Stimulated activated memory B cell treated with anti-CD40 and anti-IgM and Interleukin-4, amounts not matched to agents 10 μg/mL and 1 μg/mL and 100 μg/mL, for 72 hours (primary cell): ENCODE results near the gene PEAK3.
A peak's percentile ranks its signal among the peaks of the same experiment; 100 is the strongest.

ENCODE experiments used
- ATAC-seq: fragments of 150-1000 bp; cut with Tn5 transposase; 2 replicates; pipeline ENCODE4 v1.10.0; 2021
- H3K27ac Mint-ChIP-seq: one replicate; pipeline ENCODE4 v1.8.0; 2022; ENCODE audit warnings: mild to moderate bottlenecking, mixed read lengths
- H3K27me3 Mint-ChIP-seq: one replicate; pipeline ENCODE4 v1.8.0; 2022; ENCODE audit warnings: mixed read lengths
- H3K36me3 Mint-ChIP-seq: one replicate; pipeline ENCODE4 v1.8.0; 2022; ENCODE audit warnings: mixed read lengths
- H3K4me1 Mint-ChIP-seq: one replicate; pipeline ENCODE4 v1.8.0; 2022; ENCODE audit warnings: mixed read lengths
- H3K4me3 Mint-ChIP-seq: one replicate; pipeline ENCODE4 v1.8.0; 2022; ENCODE audit warnings: mild to moderate bottlenecking, moderate library complexity, mixed read lengths
- H3K9me3 Mint-ChIP-seq: one replicate; pipeline ENCODE4 v1.8.0; 2022; ENCODE audit warnings: mixed read lengths

PEAK3 gene

GRCh38 chr19:2254064-2254872 is 27.7 kb downstream of the PEAK3 start:
- no peak overlapping the region for H3K27ac Mint-ChIP-seq
- peaks cover 24% of the 10 kb centered on the region for H3K27me3 Mint-ChIP-seq
- peak overlapping the region; percentile 23 for H3K4me3 Mint-ChIP-seq
- no peaks in the 10 kb centered on the region for H3K9me3 Mint-ChIP-seq
- H3K36me3 Mint-ChIP-seq, result no peaks in the 10 kb centered on the region
- no peak for ATAC-seq
- H3K4me1 Mint-ChIP-seq, result peaks cover 66% of the 10 kb centered on the region

GRCh38 chr19:2253106-2254063 is 28.6 kb downstream of the PEAK3 start:
- H3K27ac Mint-ChIP-seq, result peak overlapping the region; percentile 75
- peak; percentile 21 for ATAC-seq
- peaks cover 24% of the 10 kb centered on the region for H3K27me3 Mint-ChIP-seq
- peak overlapping the region; percentile 67 for H3K4me3 Mint-ChIP-seq
- peaks cover 67% of the 10 kb centered on the region for H3K4me1 Mint-ChIP-seq
- H3K36me3 Mint-ChIP-seq, result peaks cover 6% of the 10 kb centered on the region
- H3K9me3 Mint-ChIP-seq, result no peaks in the 10 kb centered on the region

GRCh38 chr19:2252797-2253105 is 29.2 kb downstream of the PEAK3 start:
- Mint-ChIP-seq H3K4me1 (peaks cover 61% of the 10 kb centered on the region), H3K36me3 (peaks cover 8% of the 10 kb centered on the region), H3K27ac (peak overlapping the region; percentile 75), H3K9me3 (no peaks in the 10 kb centered on the region), H3K27me3 (peaks cover 24% of the 10 kb centered on the region), H3K4me3 (peak overlapping the region; percentile 67)
- no peak for ATAC-seq

- H3K4me3 Mint-ChIP-seq, result peak overlapping the region; percentile 67
- H3K9me3 Mint-ChIP-seq, result no peaks in the 10 kb centered on the region
- H3K27me3 Mint-ChIP-seq, result peaks cover 24% of the 10 kb centered on the region
- H3K27ac Mint-ChIP-seq, result peak overlapping the region; percentile 75
- peaks cover 13% of the 10 kb centered on the region for H3K36me3 Mint-ChIP-seq
- ATAC-seq, result no peak
- H3K4me1 Mint-ChIP-seq, result peaks cover 59% of the 10 kb centered on the region
Observed at GRCh38 chr19:2252055-2252796, 29.7 kb downstream of the PEAK3 start.

- peaks cover 24% of the 10 kb centered on the region for H3K27me3 Mint-ChIP-seq
- H3K9me3 Mint-ChIP-seq, result no peaks in the 10 kb centered on the region
- no peak for ATAC-seq
- H3K36me3 Mint-ChIP-seq, result peaks cover 21% of the 10 kb centered on the region
- peaks cover 50% of the 10 kb centered on the region for H3K4me1 Mint-ChIP-seq
- peak overlapping the region; percentile 67 for H3K4me3 Mint-ChIP-seq
- peak overlapping the region; percentile 75 for H3K27ac Mint-ChIP-seq
Observed at GRCh38 chr19:2251106-2252054, 30.6 kb downstream of the PEAK3 start.

GRCh38 chr19:2250766-2251105 is 31.2 kb downstream of the PEAK3 start:
- H3K9me3 Mint-ChIP-seq, result no peaks in the 10 kb centered on the region
- peaks cover 45% of the 10 kb centered on the region for H3K4me1 Mint-ChIP-seq
- H3K27me3 Mint-ChIP-seq, result peaks cover 24% of the 10 kb centered on the region
- H3K4me3 Mint-ChIP-seq, result no peak overlapping the region
- no peak for ATAC-seq
- H3K27ac Mint-ChIP-seq, result peak overlapping the region; percentile 12
- peaks cover 28% of the 10 kb centered on the region for H3K36me3 Mint-ChIP-seq

- peak overlapping the region; percentile 12 for H3K27ac Mint-ChIP-seq
- peaks cover 24% of the 10 kb centered on the region for H3K27me3 Mint-ChIP-seq
- H3K4me1 Mint-ChIP-seq, result peaks cover 39% of the 10 kb centered on the region
- ATAC-seq, result no peak
- peaks cover 34% of the 10 kb centered on the region for H3K36me3 Mint-ChIP-seq
- H3K4me3 Mint-ChIP-seq, result no peak overlapping the region
- H3K9me3 Mint-ChIP-seq, result no peaks in the 10 kb centered on the region
Observed at GRCh38 chr19:2249880-2250765, 31.9 kb downstream of the PEAK3 start.

GRCh38 chr19:2249010-2249866 is 32.7 kb downstream of the PEAK3 start, which contains the start of gene AMH:
TSS of gene AMH (plus strand) at chr19:2249323. CDS start at chr19:2249333, 10 bp downstream.
- Mint-ChIP-seq H3K27ac (peak within 1 kb of the TSS; percentile 12), H3K36me3 (peaks cover 43% of the 10 kb centered on the region), H3K27me3 (peaks cover 24% of the 10 kb centered on the region), H3K9me3 (no peaks in the 10 kb centered on the region), H3K4me1 (peaks cover 36% of the 10 kb centered on the region), H3K4me3 (no peak within 1 kb of the TSS)
- no peak for ATAC-seq

- H3K36me3 Mint-ChIP-seq, result peaks cover 51% of the 10 kb centered on the region
- peak; percentile 54 for ATAC-seq
- H3K4me1 Mint-ChIP-seq, result peaks cover 32% of the 10 kb centered on the region
- no peaks in the 10 kb centered on the region for H3K9me3 Mint-ChIP-seq
- H3K27me3 Mint-ChIP-seq, result peaks cover 24% of the 10 kb centered on the region
- no peak overlapping the region for H3K27ac Mint-ChIP-seq
- no peak overlapping the region for H3K4me3 Mint-ChIP-seq
Observed at GRCh38 chr19:2248136-2249009, 33.6 kb downstream of the PEAK3 start.

- H3K4me3 Mint-ChIP-seq, result no peak overlapping the region
- peaks cover 55% of the 10 kb centered on the region for H3K36me3 Mint-ChIP-seq
- H3K27ac Mint-ChIP-seq, result no peak overlapping the region
- H3K4me1 Mint-ChIP-seq, result peaks cover 32% of the 10 kb centered on the region
- H3K27me3 Mint-ChIP-seq, result peaks cover 20% of the 10 kb centered on the region
- peak; percentile 20 for ATAC-seq
- no peaks in the 10 kb centered on the region for H3K9me3 Mint-ChIP-seq
Observed at GRCh38 chr19:2247433-2248101, 34.4 kb downstream of the PEAK3 start.

GRCh38 chr19:2246801-2247361 is 35.1 kb downstream of the PEAK3 start:
- H3K27me3 Mint-ChIP-seq, result peaks cover 13% of the 10 kb centered on the region
- no peaks in the 10 kb centered on the region for H3K9me3 Mint-ChIP-seq
- peaks cover 60% of the 10 kb centered on the region for H3K36me3 Mint-ChIP-seq
- ATAC-seq, result no peak
- H3K4me3 Mint-ChIP-seq, result no peak overlapping the region
- H3K4me1 Mint-ChIP-seq, result peaks cover 31% of the 10 kb centered on the region
- no peak overlapping the region for H3K27ac Mint-ChIP-seq
